NCI-H1930 (cell line): ENCODE measurements around the gene ULBP1.
"Not testable (repeated sequence)": the region's sequence is repeated elsewhere in the genome, so short reads cannot be mapped to it uniquely, and the experiment has no call there.

Experiments
- DNase-seq, 2 experiments: peaks; one replicate each; lab custom pipeline; 2025; lab: John Stamatoyannopoulos, UW

Gene ULBP1

DNA sequence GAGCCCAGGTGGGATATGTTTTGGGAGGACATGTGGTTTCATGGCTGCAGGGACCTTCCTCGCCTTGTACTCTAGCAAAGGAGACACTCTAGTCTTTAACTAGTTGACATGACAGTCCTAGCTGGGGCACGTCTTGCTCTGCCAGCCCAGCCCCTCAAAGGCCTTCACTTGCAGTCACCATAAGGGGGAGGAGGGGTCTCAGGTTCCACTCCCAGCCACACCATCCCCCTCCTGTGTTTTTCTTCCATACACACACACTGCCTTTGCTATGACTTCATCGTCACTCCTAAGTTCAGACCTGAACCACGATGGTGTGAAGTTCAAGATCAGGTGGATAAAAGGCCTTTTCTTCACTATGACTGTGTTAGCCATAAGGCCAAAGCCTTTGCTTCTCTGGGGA is 13.5 kb downstream of the ULBP1 start:
- DNase-seq, result no peak

- no peak for DNase-seq
Observed at GRCh38 chr6:149978610-149979009, 14.9 kb downstream of the ULBP1 start.

GRCh38 chr6:149979293-149979692 is 15.6 kb downstream of the ULBP1 start:
- DNase-seq, result no peak

DNA sequence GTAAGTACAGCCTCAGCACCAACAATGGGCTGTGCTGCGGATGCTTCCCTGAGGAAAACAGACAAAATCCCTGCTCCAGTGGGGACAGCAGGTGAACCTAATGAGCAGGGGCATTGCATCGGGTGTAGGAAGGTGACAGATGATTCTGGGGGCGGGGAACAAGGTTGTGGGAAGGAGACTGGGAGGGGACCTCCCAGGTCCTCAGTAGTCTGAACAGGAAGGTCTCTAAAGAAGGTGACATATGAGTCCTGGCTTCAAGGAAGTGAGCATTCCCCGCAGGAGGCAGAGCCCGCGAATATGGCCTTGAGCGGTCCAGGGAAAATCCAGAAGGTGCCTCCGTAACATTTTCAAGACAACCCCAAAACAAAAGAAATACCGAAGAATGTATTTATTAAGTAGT is 19.4 kb downstream of the ULBP1 start:
- no peak for DNase-seq

GRCh38 chr6:149984773-149985172 is 21.0 kb downstream of the ULBP1 start:
- no peak for DNase-seq

GRCh38 chr6:149985481-149985937 is 21.8 kb downstream of the ULBP1 start:
- DNase-seq, result no peak

DNA sequence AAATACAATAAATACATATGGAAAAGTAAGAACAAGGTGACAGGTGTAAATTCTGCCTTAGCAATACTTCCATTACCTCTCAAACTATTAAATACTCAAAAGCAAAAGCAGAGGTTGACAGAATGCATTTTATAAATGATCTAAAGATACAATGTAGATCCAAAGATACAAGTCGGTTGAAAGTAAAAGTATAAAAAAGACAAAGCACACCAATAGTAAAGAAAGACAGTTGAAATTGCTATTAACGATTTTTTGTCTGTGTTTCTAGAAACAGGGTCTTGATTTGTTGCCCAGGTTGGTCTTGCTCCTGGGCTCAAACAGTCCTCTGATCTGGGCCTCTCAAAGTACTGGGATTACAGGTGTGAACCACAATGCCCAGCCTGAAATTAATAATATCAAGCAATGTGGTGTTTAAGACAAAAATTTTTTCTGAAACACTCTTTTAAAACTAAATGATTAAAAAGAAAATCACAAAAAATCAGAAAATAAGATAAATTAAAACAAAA is 23.9 kb downstream of the ULBP1 start:
- no peak for DNase-seq

DNA sequence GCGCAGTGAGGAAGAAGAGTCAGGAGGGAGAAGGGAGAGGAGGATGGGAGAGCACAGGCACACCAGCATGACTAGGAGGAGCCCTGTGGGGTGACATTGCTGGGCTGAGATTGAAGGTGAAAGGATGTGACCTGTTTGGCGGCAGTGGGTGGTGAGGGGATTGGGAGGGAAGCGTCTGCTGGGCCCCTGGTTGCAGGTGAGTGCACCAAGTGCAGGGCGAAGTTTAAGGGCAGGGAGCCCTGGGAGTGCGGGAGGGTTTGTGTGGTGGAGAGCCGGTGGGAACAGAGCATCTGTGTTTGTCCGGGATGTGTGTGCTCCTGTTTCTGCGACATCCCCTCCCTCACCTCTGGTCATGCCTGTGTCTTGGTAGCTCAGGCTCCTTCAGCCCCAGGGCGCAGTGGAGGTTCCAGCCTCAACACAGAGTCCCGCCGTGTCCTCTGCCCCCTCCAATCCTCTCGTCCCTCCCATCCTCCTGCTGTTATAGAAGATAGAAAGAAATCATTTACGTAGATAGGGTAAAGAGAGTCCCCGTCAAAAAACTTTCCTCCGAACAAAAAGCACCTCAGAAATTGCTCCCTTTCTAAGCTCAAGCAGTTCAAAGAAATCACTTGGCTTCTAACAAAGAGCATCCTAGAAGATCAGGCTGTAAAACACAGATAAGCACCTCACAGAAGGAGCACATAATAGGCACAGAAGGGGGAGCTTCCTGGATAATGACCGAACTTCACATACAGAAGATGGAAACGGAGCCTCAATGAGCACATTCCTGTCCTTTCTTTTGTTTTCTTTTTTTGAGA is 25.0 kb downstream of the ULBP1 start:
- DNase-seq, result no peak

GRCh38 chr6:149990212-149990660 is 26.5 kb downstream of the ULBP1 start:
- no peak for DNase-seq

DNA sequence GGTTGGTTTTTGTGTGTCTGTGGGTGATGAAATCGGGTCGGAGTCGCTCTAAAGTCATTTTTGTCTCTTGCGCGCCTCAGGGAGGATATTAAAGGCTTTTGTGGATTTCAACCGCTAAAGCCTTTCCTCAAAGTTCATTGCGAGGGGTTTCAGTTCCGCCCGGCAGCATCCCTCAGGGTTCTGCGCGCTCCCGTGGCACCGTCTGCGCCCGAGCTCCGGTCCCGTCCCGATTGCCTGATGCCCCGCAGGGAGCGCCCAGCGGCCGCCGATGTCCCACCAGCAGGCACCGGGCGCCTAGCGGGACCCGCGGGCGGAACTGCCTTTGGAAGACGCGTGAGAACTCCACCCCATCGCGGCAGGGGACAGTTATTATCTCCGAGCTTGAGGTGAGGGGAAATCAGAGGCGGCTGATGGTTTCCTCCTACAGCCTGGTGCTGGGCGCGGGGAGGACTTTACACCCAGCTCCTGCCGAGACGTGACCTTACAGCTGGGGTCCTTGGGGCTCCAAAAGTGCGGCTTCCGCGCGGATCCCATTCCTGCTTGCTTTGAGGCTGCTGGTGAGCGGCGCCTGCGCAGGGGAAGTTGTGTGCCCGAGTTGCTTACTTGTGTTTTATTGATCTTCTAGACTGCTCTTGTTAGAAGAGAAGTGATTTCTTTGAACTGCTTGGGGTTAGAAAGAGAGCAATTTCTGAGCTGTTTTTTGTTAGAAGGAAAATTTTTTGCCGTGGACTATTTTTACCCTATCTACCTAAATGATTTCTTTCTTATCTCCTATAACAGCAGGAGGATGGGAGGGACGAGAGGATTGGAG is 27.1 kb downstream of the ULBP1 start:
- no peak for DNase-seq

DNA sequence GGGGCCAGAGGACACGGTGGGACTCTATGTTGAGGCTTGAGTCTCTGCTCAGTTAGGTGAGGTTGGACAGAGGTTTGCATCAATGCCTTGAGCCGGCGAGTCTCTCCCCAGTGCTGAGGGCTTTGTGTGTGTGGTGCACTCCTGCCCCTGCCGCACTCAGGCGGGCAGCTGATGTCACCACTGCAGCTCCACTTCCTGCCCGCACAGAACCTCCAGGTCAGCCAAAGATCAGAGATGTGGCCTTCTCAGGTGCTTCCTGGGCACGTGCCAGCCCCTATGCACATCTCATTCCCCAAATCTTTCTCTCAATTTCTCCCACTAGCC is 27.7 kb downstream of the ULBP1 start:
- not testable (repeated sequence) for DNase-seq

DNA sequence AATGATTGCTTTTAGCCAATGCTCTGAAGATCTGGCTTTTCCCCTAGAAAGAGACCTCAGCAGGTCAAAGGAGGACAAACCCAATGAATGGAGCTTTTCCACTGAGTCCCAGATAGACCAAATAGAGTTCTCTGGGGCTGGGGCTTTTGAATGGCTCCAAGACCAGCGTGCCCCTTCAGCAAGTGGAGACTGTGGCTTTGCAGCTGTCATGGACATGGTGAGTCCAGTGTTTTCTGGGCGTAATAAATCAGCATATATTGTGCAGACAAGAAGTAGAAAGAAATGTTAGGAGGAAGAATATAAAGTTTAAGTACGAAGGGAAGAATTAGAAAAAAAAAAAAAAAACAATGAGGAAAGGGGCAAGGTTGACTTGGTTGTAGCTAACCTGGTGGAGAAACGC is 28.1 kb downstream of the ULBP1 start:
- no peak for DNase-seq

DNA sequence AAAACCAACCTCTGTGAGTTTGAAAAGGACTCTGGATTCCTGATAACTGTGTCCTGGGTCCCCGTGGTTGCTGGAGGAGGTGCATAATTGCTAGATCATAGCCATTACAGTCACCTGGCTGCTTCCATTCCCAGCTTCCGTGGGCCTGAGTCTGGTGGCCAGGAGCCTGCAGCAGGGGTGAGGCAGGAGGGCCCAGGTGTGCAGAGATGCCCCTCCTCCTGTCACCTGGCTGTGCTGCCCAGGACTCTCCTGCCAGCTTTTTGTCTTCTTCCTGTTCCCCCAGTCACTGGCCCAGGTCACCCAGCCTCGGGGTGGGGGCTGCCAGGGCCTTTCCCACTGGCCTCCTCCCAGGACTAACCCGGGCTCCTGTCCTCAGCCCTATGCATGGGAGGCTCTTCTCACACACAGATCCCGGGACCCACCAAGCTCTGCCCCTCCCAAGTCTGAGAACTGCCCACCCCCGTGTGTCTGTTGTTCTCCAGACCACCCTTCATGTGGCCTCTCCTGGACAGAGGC is 31.6 kb downstream of the ULBP1 start:
- no peak for DNase-seq

GRCh38 chr6:149995971-149996370 is 32.2 kb downstream of the ULBP1 start:
- no peak for DNase-seq

GRCh38 chr6:149999636-150000035 is 35.9 kb downstream of the ULBP1 start:
- no peak for DNase-seq

DNA sequence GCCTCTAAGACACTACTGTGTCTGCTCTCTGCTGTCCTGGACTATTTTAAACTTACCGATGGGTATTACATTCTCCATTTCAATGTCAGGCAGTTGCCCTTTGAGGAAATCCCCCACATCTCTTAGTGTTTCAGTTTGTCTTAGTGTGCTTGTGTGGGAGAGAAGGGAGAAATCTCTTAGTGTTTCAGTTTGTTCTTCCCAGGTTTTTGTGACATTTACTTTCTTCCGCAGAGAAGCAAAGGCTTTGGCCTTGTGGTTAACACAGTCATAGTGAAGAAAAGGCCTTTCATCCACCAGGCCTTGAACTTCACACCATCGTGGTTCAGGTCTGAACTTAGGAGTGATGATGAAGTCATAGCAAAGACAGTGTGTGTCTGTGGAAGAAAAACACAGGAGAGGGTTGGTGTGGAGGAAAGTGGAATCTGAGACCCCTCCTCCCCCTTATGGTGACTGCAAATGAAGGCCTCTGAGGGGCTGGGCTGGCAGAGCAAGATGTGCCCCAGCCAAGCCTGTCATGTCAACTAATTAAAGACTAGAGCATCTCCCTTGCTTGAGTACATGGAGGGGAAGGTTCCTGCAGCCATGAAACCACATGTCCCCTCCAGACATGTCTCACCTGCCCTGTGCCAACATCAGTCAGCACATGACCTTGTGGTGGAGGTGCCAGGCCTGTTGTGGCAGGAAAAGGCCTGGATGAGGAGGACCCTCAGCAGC is 37.7 kb downstream of the ULBP1 start:
- no peak for DNase-seq

DNA sequence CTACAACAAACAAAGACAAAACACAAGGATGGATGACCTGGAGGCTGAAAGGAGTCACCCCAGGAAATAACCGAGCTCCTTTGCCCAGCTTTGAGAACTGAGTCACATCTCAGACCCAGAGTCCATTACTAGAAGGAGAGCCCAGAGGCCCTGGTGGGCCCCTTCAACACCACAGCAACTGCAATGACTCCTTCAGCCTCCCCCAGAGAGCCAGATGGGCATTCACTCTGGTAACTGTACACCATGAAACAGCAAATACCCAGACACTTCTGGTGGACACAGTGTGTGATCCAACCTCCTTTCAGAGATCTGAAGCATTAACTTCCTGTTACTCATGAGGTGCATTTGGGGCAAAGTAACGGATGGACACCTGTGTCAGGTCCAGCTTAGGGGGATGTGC is 39.0 kb downstream of the ULBP1 start:
- no peak for DNase-seq

GRCh38 chr6:150003599-150003998 is 39.9 kb downstream of the ULBP1 start:
- not testable (repeated sequence) for DNase-seq

- no peak for DNase-seq
Observed at GRCh38 chr6:150004101-150004782, 40.5 kb downstream of the ULBP1 start.

DNA sequence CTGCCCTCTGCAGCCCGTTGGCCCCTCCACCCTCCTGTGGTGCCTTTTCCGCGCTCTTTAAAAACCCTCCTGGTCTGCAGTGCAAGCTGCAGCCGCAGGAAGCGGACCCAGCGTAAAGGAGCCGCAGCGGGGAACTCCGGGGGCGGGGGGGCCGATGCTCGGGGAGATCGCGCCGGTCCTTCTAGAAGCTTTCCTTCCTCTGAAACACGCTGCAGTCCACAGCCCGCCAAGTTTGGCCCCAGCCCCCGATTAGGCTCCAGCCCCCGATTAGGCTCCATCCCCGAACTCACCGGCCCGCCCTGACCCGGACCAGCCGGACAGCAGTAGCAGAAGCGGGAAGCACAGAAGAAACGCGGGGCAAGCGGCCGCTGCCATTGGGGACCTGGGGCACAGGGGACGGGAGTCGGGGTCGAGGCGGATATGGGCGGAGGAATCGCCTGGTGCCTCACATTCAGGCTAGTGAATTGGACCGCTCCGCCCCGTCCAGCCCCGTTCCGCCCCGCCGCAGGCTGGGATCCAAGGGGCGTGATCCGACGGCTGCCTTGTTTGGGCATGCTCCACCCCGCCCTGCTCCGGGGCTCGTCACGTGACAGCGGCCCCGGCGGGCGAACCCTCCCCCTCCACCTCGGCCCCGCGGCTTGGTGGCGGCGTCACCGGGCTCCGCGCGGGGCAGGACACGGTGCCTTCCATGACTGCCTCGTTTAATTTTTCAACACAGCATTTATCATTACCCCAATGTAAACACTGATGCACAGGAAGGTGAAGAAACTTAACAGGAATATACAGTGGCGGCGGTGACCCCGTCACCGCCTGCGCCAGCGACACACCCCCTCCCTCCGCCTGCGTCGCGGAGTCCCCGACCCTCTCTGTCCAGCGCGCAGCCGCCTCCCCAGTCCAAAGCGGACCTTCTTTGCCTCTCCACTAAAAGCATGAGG is 41.3 kb downstream of the ULBP1 start:
- peak; percentile 81 to 82 for DNase-seq
